ENCODE data around the gene CXCL11. TPM values are rescaled to one million over a fixed set of nuclear protein-coding genes. Genes with fewer than 3 reads are reported as not detected.
"Not testable (repeated sequence)": the region's sequence is repeated elsewhere in the genome, so short reads cannot be mapped to it uniquely, and the experiment has no call there.

CXCL11 gene
- total and polyA plus RNA-seq, 7 experiments from 2014 or later, result not detected

GRCh38 chr4:76044686-76045085 is 8.8 kb upstream of the CXCL11 start:
- H3K27ac ChIP-seq (ENCODE audit: low read depth, low read length); H3K4me1 Mint-ChIP-seq; H3K4me3 ChIP-seq (ENCODE audit: low read length); CTCF ChIA-PET; POLR2A ChIA-PET; H3K36me3 ChIP-seq (ENCODE audit: control insufficient read depth in 2 of 3, insufficient read depth in 3 of 3, low read length in 3 of 3); intact Hi-C loops (cut with micrococcal nuclease); H3K9me3 Mint-ChIP-seq; H3K36me3 Mint-ChIP-seq; DNase-seq; ATAC-seq; H3K4me3 Mint-ChIP-seq; H3K9me3 ChIP-seq (ENCODE audit: control insufficient read depth in 2 of 3, low read length in 3 of 3); H3K27me3 ChIP-seq (ENCODE audit: control insufficient read depth in 2 of 2, insufficient read depth in 2 of 2, low read length in 2 of 2); H3K27ac Mint-ChIP-seq; H3K4me1 ChIP-seq (ENCODE audit: control insufficient read depth in 2 of 2, insufficient read depth in 2 of 2, low read length in 2 of 2): not testable (repeated sequence)
- peaks cover 0 to 23% (median 0%) of the 10 kb centered on the region in 5 donors for H3K27me3 Mint-ChIP-seq

DNA sequence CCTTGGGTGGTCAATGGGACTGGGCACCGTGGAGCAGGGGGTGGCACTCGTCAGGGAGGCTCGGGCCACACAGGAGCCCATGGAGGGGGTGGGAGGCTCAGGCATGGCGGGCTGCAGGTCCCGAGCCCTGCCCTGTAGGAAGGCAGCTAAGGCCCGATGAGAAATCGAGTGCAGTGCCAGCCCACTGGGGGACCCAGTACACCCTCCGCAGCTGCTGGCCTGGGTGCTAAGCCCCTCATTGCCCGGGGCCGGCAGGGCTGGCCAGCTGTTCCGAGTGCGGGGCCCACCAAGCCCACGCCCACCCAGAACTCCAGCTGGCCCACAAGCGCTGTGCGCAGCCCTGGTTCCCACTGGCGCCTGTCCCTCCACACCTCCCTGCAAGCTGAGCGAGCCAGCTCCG is 7.4 kb upstream of the CXCL11 start:
- H3K27me3 ChIP-seq (ENCODE audit: control insufficient read depth in 2 of 2, insufficient read depth in 2 of 2, low read length in 2 of 2); H3K36me3 ChIP-seq (ENCODE audit: control insufficient read depth in 2 of 3, insufficient read depth in 3 of 3, low read length in 3 of 3); ATAC-seq; H3K4me3 ChIP-seq (ENCODE audit: low read length); H3K27ac ChIP-seq (ENCODE audit: low read depth, low read length); H3K36me3 Mint-ChIP-seq; H3K27ac Mint-ChIP-seq; H3K9me3 Mint-ChIP-seq; H3K4me1 ChIP-seq (ENCODE audit: control insufficient read depth in 2 of 2, insufficient read depth in 2 of 2, low read length in 2 of 2); intact Hi-C loops (cut with micrococcal nuclease); H3K4me1 Mint-ChIP-seq; H3K9me3 ChIP-seq (ENCODE audit: control insufficient read depth in 2 of 3, low read length in 3 of 3); H3K4me3 Mint-ChIP-seq; DNase-seq; CTCF ChIA-PET: not testable (repeated sequence)
- POLR2A ChIA-PET, result interaction anchor here (0.6 kb wide), 1 partner anchor 1741 kb away, joined by 3 read pairs; no protein-coding TSS in a partner anchor
- peaks cover 0 to 19% (median 0%) of the 10 kb centered on the region in 5 donors for H3K27me3 Mint-ChIP-seq

DNA sequence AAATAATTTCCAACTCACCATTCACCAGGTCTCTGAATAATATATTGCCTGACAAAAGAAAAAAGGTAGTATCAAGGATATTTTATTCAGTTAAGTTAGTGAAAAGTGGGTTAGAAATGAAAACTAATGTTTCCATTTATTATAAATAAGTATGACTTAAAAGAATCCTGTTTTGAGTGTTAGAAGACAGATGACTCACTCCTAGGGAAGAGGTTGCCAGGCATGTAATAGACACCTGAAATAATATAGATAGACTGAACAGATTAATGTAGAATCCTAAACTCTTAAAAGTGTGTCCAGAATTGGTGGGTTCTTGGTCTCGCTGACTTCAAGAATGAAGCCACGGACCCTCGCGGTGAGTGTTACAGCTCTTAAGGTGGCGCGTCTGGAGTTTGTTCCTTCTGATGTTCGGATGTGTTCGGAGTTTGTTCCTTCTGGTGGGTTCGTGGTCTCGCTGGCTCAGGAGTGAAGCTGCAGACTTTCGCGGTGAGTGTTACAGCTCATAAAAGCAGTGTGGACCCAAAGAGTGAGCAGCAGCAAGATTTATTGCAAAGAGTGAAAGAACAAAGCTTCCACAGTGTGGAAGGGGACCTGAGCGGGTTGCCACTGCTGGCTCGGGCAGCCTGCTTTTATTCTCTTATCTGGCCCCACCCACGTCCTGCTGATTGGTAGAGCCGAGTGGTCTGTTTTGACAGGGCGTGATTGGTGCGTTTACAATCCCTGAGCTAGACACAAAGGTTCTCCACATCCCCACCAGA is 6.5 kb upstream of the CXCL11 start:
- POLR2A ChIA-PET; H3K4me1 ChIP-seq (ENCODE audit: control insufficient read depth in 2 of 2, insufficient read depth in 2 of 2, low read length in 2 of 2); H3K36me3 Mint-ChIP-seq; ATAC-seq; H3K36me3 ChIP-seq (ENCODE audit: control insufficient read depth in 2 of 3, insufficient read depth in 3 of 3, low read length in 3 of 3); H3K4me1 Mint-ChIP-seq; H3K9me3 Mint-ChIP-seq; CTCF ChIA-PET; H3K4me3 Mint-ChIP-seq; H3K4me3 ChIP-seq (ENCODE audit: low read length); intact Hi-C loops (cut with micrococcal nuclease); H3K9me3 ChIP-seq (ENCODE audit: control insufficient read depth in 2 of 3, low read length in 3 of 3); H3K27ac Mint-ChIP-seq; H3K27me3 ChIP-seq (ENCODE audit: control insufficient read depth in 2 of 2, insufficient read depth in 2 of 2, low read length in 2 of 2); H3K27ac ChIP-seq (ENCODE audit: low read depth, low read length); DNase-seq: not testable (repeated sequence)
- peaks cover 0 to 15% (median 0%) of the 10 kb centered on the region in 5 donors for H3K27me3 Mint-ChIP-seq

- DNase-seq (no peak), ATAC-seq (no peak)
- Mint-ChIP-seq H3K27me3 (peaks cover 0 to 8% (median 0%) of the 10 kb centered on the region in 5 donors), H3K27ac (no peak overlapping the region), H3K4me1 (peaks cover 0 to 17% (median 0%) of the 10 kb centered on the region in 7 donors), H3K36me3 (no peaks in the 10 kb centered on the region), H3K9me3 (no peaks in the 10 kb centered on the region), H3K4me3 (no peak overlapping the region)
- H3K9me3 ChIP-seq (ENCODE audit: control insufficient read depth in 2 of 3, low read length in 3 of 3), result no peaks in the 10 kb centered on the region
- intact Hi-C loops (cut with micrococcal nuclease), result loop anchor here in 1 of 2 donors (2.0 kb wide), 1 partner anchor 14 kb away; the partner anchor contains the start of gene CXCL10
- H3K27me3 ChIP-seq (ENCODE audit: control insufficient read depth in 2 of 2, insufficient read depth in 2 of 2, low read length in 2 of 2), result no peaks in the 10 kb centered on the region
- H3K4me1 ChIP-seq (ENCODE audit: control insufficient read depth in 2 of 2, insufficient read depth in 2 of 2, low read length in 2 of 2), result no peaks in the 10 kb centered on the region
- no peaks in the 10 kb centered on the region for H3K36me3 ChIP-seq (ENCODE audit: control insufficient read depth in 2 of 3, insufficient read depth in 3 of 3, low read length in 3 of 3)
- ChIA-PET POLR2A (no interaction called here), CTCF (interaction anchor here (0.5 kb wide), 1 partner anchor 59 kb away, joined by 4 read pairs; no protein-coding TSS in a partner anchor)
- no peak overlapping the region for H3K4me3 ChIP-seq (ENCODE audit: low read length)
- H3K27ac ChIP-seq (ENCODE audit: low read depth, low read length), result no peak overlapping the region
These were observed 985 bp upstream of the CXCL11 start for GRCh38 chr4:76036855-76037254.

GRCh38 chr4:76035141-76035540 is 729 bp downstream of the CXCL11 start:
- H3K36me3 ChIP-seq (ENCODE audit: control insufficient read depth in 2 of 3, insufficient read depth in 3 of 3, low read length in 3 of 3), result no peaks in the 10 kb centered on the region
- Mint-ChIP-seq H3K4me3 (no peak overlapping the region), H3K27me3 (peaks cover 0 to 2% (median 0%) of the 10 kb centered on the region in 5 donors), H3K9me3 (no peaks in the 10 kb centered on the region), H3K4me1 (peaks cover 0 to 14% (median 0%) of the 10 kb centered on the region in 7 donors), H3K27ac (no peak overlapping the region), H3K36me3 (no peaks in the 10 kb centered on the region)
- DNase-seq (no peak), ATAC-seq (peak; percentile 60)
- POLR2A ChIA-PET, result no interaction called here
- CTCF ChIA-PET, result no interaction called here
- H3K9me3 ChIP-seq (ENCODE audit: control insufficient read depth in 2 of 3, low read length in 3 of 3), result no peaks in the 10 kb centered on the region
- H3K27me3 ChIP-seq (ENCODE audit: control insufficient read depth in 2 of 2, insufficient read depth in 2 of 2, low read length in 2 of 2), result no peaks in the 10 kb centered on the region
- intact Hi-C loops (cut with micrococcal nuclease), result no loop called here
- H3K27ac ChIP-seq (ENCODE audit: low read depth, low read length), result no peak overlapping the region
- H3K4me3 ChIP-seq (ENCODE audit: low read length), result no peak overlapping the region
- H3K4me1 ChIP-seq (ENCODE audit: control insufficient read depth in 2 of 2, insufficient read depth in 2 of 2, low read length in 2 of 2), result no peaks in the 10 kb centered on the region

GRCh38 chr4:76029300-76029699 is 6.6 kb downstream of the CXCL11 start:
- Mint-ChIP-seq H3K27me3 (peaks cover 0 to 2% (median 0%) of the 10 kb centered on the region in 5 donors), H3K9me3 (no peaks in the 10 kb centered on the region), H3K4me1 (peaks cover 8 to 29% (median 19%) of the 10 kb centered on the region in 7 donors), H3K4me3 (no peak overlapping the region), H3K27ac (peak overlapping the region in 1 of 9 donors; percentile 23), H3K36me3 (peaks cover 0 to 2% (median 0%) of the 10 kb centered on the region in 5 donors)
- no peak overlapping the region for H3K4me3 ChIP-seq (ENCODE audit: low read length)
- ATAC-seq (no peak), DNase-seq (no peak)
- ChIA-PET POLR2A (no interaction called here), CTCF (no interaction called here)
- no peaks in the 10 kb centered on the region for H3K9me3 ChIP-seq (ENCODE audit: control insufficient read depth in 2 of 3, low read length in 3 of 3)
- no peaks in the 10 kb centered on the region for H3K27me3 ChIP-seq (ENCODE audit: control insufficient read depth in 2 of 2, insufficient read depth in 2 of 2, low read length in 2 of 2)
- no peaks in the 10 kb centered on the region for H3K36me3 ChIP-seq (ENCODE audit: control insufficient read depth in 2 of 3, insufficient read depth in 3 of 3, low read length in 3 of 3)
- intact Hi-C loops (cut with micrococcal nuclease), result no loop called here
- no peak overlapping the region for H3K27ac ChIP-seq (ENCODE audit: low read depth, low read length)
- H3K4me1 ChIP-seq (ENCODE audit: control insufficient read depth in 2 of 2, insufficient read depth in 2 of 2, low read length in 2 of 2), result peaks cover 0 to 4% of the 10 kb centered on the region in 2 donors

DNA sequence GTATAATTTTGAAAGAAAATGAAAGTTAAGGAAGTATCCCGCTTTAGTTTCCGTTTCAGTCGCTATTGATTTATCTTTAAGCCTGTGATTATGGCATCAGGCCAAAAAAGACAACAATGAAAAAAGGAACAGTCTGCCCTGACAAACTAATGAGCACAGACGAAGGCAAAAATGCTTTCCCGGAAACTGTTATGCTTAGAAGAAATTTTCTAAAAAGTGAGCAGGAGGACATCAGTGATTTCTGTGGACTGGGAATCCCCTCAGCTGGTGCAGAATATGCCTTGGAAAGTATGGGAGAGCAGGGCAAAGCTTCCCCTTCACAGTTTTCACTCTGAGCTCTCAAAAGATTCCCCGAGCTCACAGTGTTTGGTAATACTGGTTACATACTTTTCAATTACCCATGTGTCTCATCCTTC is 7.5 kb downstream of the CXCL11 start:
- peak overlapping the region; percentile 18 for H3K4me3 ChIP-seq (ENCODE audit: low read length)
- peaks cover 0 to 4% of the 10 kb centered on the region in 2 donors for H3K4me1 ChIP-seq (ENCODE audit: control insufficient read depth in 2 of 2, insufficient read depth in 2 of 2, low read length in 2 of 2)
- Mint-ChIP-seq H3K36me3 (peaks cover 0 to 3% (median 0%) of the 10 kb centered on the region in 5 donors), H3K4me3 (peak overlapping the region; percentile 30 to 85 (median 74)), H3K27me3 (peaks cover 0 to 2% (median 0%) of the 10 kb centered on the region in 5 donors), H3K4me1 (peaks cover 13 to 36% (median 28%) of the 10 kb centered on the region in 7 donors), H3K9me3 (no peaks in the 10 kb centered on the region), H3K27ac (peak overlapping the region; percentile 24 to 92 (median 57))
- ATAC-seq (peak; percentile 24), DNase-seq (peak in 7 of 9 donors; percentile 19 to 51 (median 40))
- H3K27me3 ChIP-seq (ENCODE audit: control insufficient read depth in 2 of 2, insufficient read depth in 2 of 2, low read length in 2 of 2), result no peaks in the 10 kb centered on the region
- no peaks in the 10 kb centered on the region for H3K9me3 ChIP-seq (ENCODE audit: control insufficient read depth in 2 of 3, low read length in 3 of 3)
- ChIA-PET POLR2A (no interaction called here), CTCF (no interaction called here)
- no peaks in the 10 kb centered on the region for H3K36me3 ChIP-seq (ENCODE audit: control insufficient read depth in 2 of 3, insufficient read depth in 3 of 3, low read length in 3 of 3)
- intact Hi-C loops (cut with micrococcal nuclease), result no loop called here
- H3K27ac ChIP-seq (ENCODE audit: low read depth, low read length), result peak overlapping the region; percentile 6
